HCT116 (cell line): ENCODE measurements around the gene SEMG1. TPM values are rescaled to one million over a fixed set of nuclear protein-coding genes. Genes with fewer than 3 reads are reported as not detected.

Experiments used
- ATAC-seq: fragments of 200-7000 bp; cut with Tn5 transposase; 2 replicates; pipeline ENCODE4 v1.9.1; 2020; ENCODE audit warnings: mild to moderate bottlenecking, moderate library complexity
- BruUV-seq: library from RNA; stranded (reverse); fragments of 400-500 nt; replicated peaks from 2 replicates; lab custom pipeline; 2021; lab: Mats Ljungman, UMichigan
- CTCF ChIA-PET: fragments of 300-600 bp; sonication (Branson Sonifier 250); formaldehyde crosslinking; loops from one replicate; lab custom pipeline; 2021; ENCODE audit warnings: antibody characterized with exemption; lab: Charles Lee
- POLR2A ChIA-PET: fragments of 300-600, 350-600 bp; sonication (Branson Sonifier 250); formaldehyde crosslinking; loops from one replicate; lab custom pipeline; 2021; ENCODE audit warnings: antibody characterized with exemption; lab: Charles Lee
- RAD21 ChIA-PET, 2 experiments: fragments of 300-600 bp; sonication (Branson Sonifier 250); formaldehyde crosslinking; loops; one replicate each; lab custom pipeline; 2023; ENCODE audit warnings: low total read pairs in 2 of 2; ENCODE audit not compliant: uncharacterized antibody in 2 of 2, unreplicated experiment in 2 of 2, low non-redundant PET in 1 of 2; lab: Charles Lee
- DNase-seq: peaks from one replicate; pipeline ENCODE4 v3.0.0-alpha.2; 2010; ENCODE audit warnings: low read depth, low spot score
- H2AFZ ChIP-seq: fragments of 200-600 bp; shearing (Covaris generic), sonication (generic); 2 replicates; pipeline ENCODE4 v1.6.1; 2017; ENCODE audit warnings: low read depth, mixed run types, mixed read lengths, antibody characterized with exemption, low read length; ENCODE audit not compliant: poor library complexity, severe bottlenecking
- H3K27ac ChIP-seq: 2 replicates; pipeline ENCODE4 v1.5.1; 2012; ENCODE audit warnings: low read depth, low read length
- H3K27me3 ChIP-seq: fragments of 200-600 bp; sonication (generic); 2 replicates; pipeline ENCODE4 v1.6.1; 2016; ENCODE audit warnings: mixed run types, low read length, mixed read lengths; ENCODE audit not compliant: insufficient read depth
- H3K36me3 ChIP-seq, 2 experiments: fragments of 200-500 bp in 1 of 2; fragments of 200-600 bp in 1 of 2; sonication (Bioruptor generic) in 1 of 2; sonication (generic) in 1 of 2; 2 replicates each; pipeline versions ENCODE4 v1.5.1 to v1.6.1; 2014 to 2016; ENCODE audit warnings: low read length in 2 of 2, inconsistent platforms in 1 of 2, mixed read lengths in 1 of 2, mixed run types in 1 of 2; ENCODE audit not compliant: insufficient read depth in 2 of 2, control insufficient read depth in 1 of 2
- H3K4me1 ChIP-seq, 2 experiments: fragments of 200-600 bp in 1 of 2; sonication (generic) in 1 of 2; 2 replicates each; pipeline versions ENCODE4 v1.5.1 to v1.6.1; 2012 to 2017; ENCODE audit warnings: low read length in 2 of 2, inconsistent platforms in 1 of 2, mild to moderate bottlenecking in 1 of 2, mixed read lengths in 1 of 2, mixed run types in 1 of 2, moderate library complexity in 1 of 2; ENCODE audit not compliant: insufficient read depth in 2 of 2, control insufficient read depth in 1 of 2
- H3K4me2 ChIP-seq: fragments of 200-600 bp; sonication (generic); 2 replicates; pipeline ENCODE4 v1.6.1; 2017; ENCODE audit warnings: mixed run types, low read length, mixed read lengths
- H3K4me3 ChIP-seq, 2 experiments: fragments of 200-600 bp in 1 of 2; sonication (generic) in 1 of 2; replicated peaks in 1 of 2; 2 replicates each; pipeline ENCODE4 v1.5.1; 2011 to 2016; ENCODE audit warnings: low read length in 2 of 2, control low read depth in 1 of 2, low read depth in 1 of 2, mild to moderate bottlenecking in 1 of 2, mixed read lengths in 1 of 2, mixed run types in 1 of 2
- H3K79me2 ChIP-seq: fragments of 200-600 bp; sonication (generic); 2 replicates; pipeline ENCODE4 v1.6.1; 2017; ENCODE audit warnings: mild to moderate bottlenecking, mixed run types, low read length, moderate library complexity, mixed read lengths; ENCODE audit not compliant: insufficient read depth
- H3K9ac ChIP-seq: fragments of 200-600 bp; sonication (generic); 2 replicates; pipeline ENCODE4 v1.6.1; 2016; ENCODE audit warnings: low read length, mixed read lengths
- H3K9me2 ChIP-seq: fragments of 200-600 bp; sonication (generic), shearing (Covaris generic); 2 replicates; pipeline ENCODE4 v1.6.1; 2017; ENCODE audit warnings: mixed run types, mild to moderate bottlenecking, moderate library complexity; ENCODE audit not compliant: insufficient read depth
- H3K9me3 ChIP-seq, 2 experiments: fragments of 200-500 bp in 1 of 2; fragments of 200-600 bp in 1 of 2; sonication (Bioruptor generic) in 1 of 2; sonication (generic) in 1 of 2; 2 replicates each; pipeline ENCODE4 v1.6.1; 2014 to 2017; ENCODE audit warnings: low read length in 2 of 2, mixed read lengths in 2 of 2, inconsistent platforms in 1 of 2, low read depth in 1 of 2, mild to moderate bottlenecking in 1 of 2, mixed run types in 1 of 2, moderate library complexity in 1 of 2; ENCODE audit not compliant: control insufficient read depth in 1 of 2, insufficient read depth in 1 of 2
- H4K20me1 ChIP-seq: fragments of 200-600 bp; sonication (generic), shearing (Covaris generic); 2 replicates; pipeline ENCODE4 v1.6.1; 2017; ENCODE audit warnings: mixed run types, mild to moderate bottlenecking, moderate library complexity; ENCODE audit not compliant: insufficient read depth
- CBX3 ChIP-seq: IDR thresholded peaks from 2 replicates; pipeline ENCODE4 v1.6.1; 2012; ENCODE audit warnings: low read depth
- CEBPB ChIP-seq: IDR thresholded peaks from 2 replicates; pipeline ENCODE4 v1.6.1; 2012; ENCODE audit warnings: low read depth
- EGR1 ChIP-seq: IDR thresholded peaks from 2 replicates; pipeline ENCODE4 v1.6.1; 2012; ENCODE audit warnings: low read depth
- ELF1 ChIP-seq: IDR thresholded peaks from 2 replicates; pipeline ENCODE4 v1.6.1; 2012; ENCODE audit warnings: low read depth, borderline replicate concordance
- EZH2 ChIP-seq: fragments of 200-600 bp; sonication (generic); IDR thresholded peaks from 2 replicates; pipeline ENCODE4 v1.6.1; 2017; ENCODE audit warnings: antibody characterized with exemption, mixed run types
- EZH2phosphoT487 ChIP-seq: fragments of 200-600 bp; IDR thresholded peaks from 2 replicates; pipeline ENCODE4 v1.6.1; 2018; ENCODE audit warnings: antibody characterized with exemption, borderline replicate concordance
- FOSL1 ChIP-seq: IDR thresholded peaks from 2 replicates; pipeline ENCODE4 v1.6.1; 2012; ENCODE audit warnings: low read depth
- JUND ChIP-seq: IDR thresholded peaks from 2 replicates; pipeline ENCODE4 v1.6.1; 2012
- POLR2A ChIP-seq: IDR thresholded peaks from 2 replicates; pipeline ENCODE4 v1.7.0; 2011; ENCODE audit warnings: borderline replicate concordance; ENCODE audit not compliant: insufficient read depth, insufficient read length; ENCODE audit errors: extremely low read depth
- RAD21 ChIP-seq: IDR thresholded peaks from 2 replicates; pipeline ENCODE4 v1.6.1; 2012; ENCODE audit warnings: low read depth, mild to moderate bottlenecking
- SIN3A ChIP-seq: IDR thresholded peaks from 2 replicates; pipeline ENCODE4 v1.6.1; 2012; ENCODE audit warnings: low read depth
- SRF ChIP-seq: IDR thresholded peaks from 2 replicates; pipeline ENCODE4 v1.6.1; 2012; ENCODE audit warnings: low read depth
- TCF7L2 ChIP-seq: IDR thresholded peaks from 2 replicates; pipeline ENCODE4 v1.7.0; 2011; ENCODE audit warnings: borderline replicate concordance, inconsistent platforms; ENCODE audit not compliant: insufficient read depth, insufficient read length; ENCODE audit errors: extremely low read depth
- ZFX ChIP-seq: fragments of 450-650 bp; IDR thresholded peaks from 2 replicates; pipeline ENCODE4 v1.6.1; 2017
- ZNF274 ChIP-seq: fragments of 200-500 bp; sonication (Bioruptor generic); IDR thresholded peaks from 2 replicates; pipeline ENCODE4 v1.6.1; 2014; ENCODE audit warnings: mild to moderate bottlenecking, low read depth, low read length, inconsistent platforms
- intact Hi-C: fragments of 100-400 bp; cut with micrococcal nuclease; formaldehyde crosslinking; loops from 2 replicates; pipeline ENCODE4 v1.10.0; 2022
- total RNA-seq: library from RNA; stranded (reverse); gene quantifications from one replicate; pipeline ENCODE4 v1.2.1, GENCODE V29; 2021; ENCODE audit not compliant: unreplicated experiment
- TF ChIP-seq, protein P1 (sequence below): IDR thresholded peaks from 2 replicates; pipeline ENCODE4 v1.6.1; 2012; ENCODE audit warnings: low read depth
- TF ChIP-seq, protein P2 (sequence below): IDR thresholded peaks from 2 replicates; pipeline ENCODE4 v1.6.1; 2011; ENCODE audit warnings: mild to moderate bottlenecking, low read length, moderate library complexity; ENCODE audit not compliant: insufficient replicate concordance; ENCODE audit errors: extremely low read depth

SEMG1 gene
- total RNA-seq, 1 experiment from 2014 or later, result not detected

DNA sequence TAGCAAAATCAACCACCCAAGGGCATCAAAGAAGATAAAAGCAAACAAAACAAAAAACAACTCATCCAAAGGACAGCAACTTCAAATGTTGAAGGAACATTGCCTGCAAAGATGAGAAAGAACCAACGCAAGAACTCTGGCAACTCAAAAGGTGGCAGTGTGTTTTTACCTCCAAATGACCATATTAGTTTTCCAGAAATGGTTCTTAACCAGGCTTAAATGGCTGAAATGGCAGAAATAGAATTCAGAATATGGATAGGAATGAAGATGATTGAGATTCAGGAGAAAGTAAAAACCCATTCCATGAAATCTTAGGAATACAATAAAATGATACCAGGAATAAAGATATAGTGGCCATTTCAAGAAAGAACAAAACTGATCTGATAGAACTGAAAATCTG lies 41.9 kb upstream of the SEMG1 start:
- H3K9me2 ChIP-seq, result no peaks in the 10 kb centered on the region
- no peak overlapping the region for H3K27ac ChIP-seq
- BruUV-seq, result no TSS peak
- intact Hi-C loops, result no loop called here
- no peak overlapping the region for H3K4me2 ChIP-seq
- DNase-seq (no peak), ATAC-seq (no peak)
- RAD21 ChIA-PET, result no interaction called here
- H3K79me2 ChIP-seq, result no peaks in the 10 kb centered on the region
- no peak overlapping the region for H3K9ac ChIP-seq
- no peak overlapping the region for H3K4me3 ChIP-seq
- no peaks in the 10 kb centered on the region; a peak in 1 of 4 replicates for H3K9me3 ChIP-seq
- CTCF ChIA-PET, result no interaction called here
- no peaks in the 10 kb centered on the region for H4K20me1 ChIP-seq
- POLR2A ChIA-PET, result no interaction called here
- no peak overlapping the region for H2AFZ ChIP-seq
- no peaks in the 10 kb centered on the region for H3K27me3 ChIP-seq
- H3K4me1 ChIP-seq, result no peaks in the 10 kb centered on the region
- no peak for TF ChIP-seq EZH2
- TF ChIP-seq EGR1, result no peak
- no peak for TF ChIP-seq EZH2phosphoT487
- no peak for TF ChIP-seq SIN3A
- TF ChIP-seq ELF1, result no peak
- no peak for TF ChIP-seq FOSL1
- TF ChIP-seq, protein P1, sequence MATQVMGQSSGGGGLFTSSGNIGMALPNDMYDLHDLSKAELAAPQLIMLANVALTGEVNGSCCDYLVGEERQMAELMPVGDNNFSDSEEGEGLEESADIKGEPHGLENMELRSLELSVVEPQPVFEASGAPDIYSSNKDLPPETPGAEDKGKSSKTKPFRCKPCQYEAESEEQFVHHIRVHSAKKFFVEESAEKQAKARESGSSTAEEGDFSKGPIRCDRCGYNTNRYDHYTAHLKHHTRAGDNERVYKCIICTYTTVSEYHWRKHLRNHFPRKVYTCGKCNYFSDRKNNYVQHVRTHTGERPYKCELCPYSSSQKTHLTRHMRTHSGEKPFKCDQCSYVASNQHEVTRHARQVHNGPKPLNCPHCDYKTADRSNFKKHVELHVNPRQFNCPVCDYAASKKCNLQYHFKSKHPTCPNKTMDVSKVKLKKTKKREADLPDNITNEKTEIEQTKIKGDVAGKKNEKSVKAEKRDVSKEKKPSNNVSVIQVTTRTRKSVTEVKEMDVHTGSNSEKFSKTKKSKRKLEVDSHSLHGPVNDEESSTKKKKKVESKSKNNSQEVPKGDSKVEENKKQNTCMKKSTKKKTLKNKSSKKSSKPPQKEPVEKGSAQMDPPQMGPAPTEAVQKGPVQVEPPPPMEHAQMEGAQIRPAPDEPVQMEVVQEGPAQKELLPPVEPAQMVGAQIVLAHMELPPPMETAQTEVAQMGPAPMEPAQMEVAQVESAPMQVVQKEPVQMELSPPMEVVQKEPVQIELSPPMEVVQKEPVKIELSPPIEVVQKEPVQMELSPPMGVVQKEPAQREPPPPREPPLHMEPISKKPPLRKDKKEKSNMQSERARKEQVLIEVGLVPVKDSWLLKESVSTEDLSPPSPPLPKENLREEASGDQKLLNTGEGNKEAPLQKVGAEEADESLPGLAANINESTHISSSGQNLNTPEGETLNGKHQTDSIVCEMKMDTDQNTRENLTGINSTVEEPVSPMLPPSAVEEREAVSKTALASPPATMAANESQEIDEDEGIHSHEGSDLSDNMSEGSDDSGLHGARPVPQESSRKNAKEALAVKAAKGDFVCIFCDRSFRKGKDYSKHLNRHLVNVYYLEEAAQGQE, result no peak
- TF ChIP-seq RAD21, result no peak
- no peak for TF ChIP-seq CBX3
- TF ChIP-seq TCF7L2, result no peak
- no peak for TF ChIP-seq SRF
- TF ChIP-seq ZNF274, result no peak
- TF ChIP-seq ZFX, result no peak
- TF ChIP-seq, protein P2, sequence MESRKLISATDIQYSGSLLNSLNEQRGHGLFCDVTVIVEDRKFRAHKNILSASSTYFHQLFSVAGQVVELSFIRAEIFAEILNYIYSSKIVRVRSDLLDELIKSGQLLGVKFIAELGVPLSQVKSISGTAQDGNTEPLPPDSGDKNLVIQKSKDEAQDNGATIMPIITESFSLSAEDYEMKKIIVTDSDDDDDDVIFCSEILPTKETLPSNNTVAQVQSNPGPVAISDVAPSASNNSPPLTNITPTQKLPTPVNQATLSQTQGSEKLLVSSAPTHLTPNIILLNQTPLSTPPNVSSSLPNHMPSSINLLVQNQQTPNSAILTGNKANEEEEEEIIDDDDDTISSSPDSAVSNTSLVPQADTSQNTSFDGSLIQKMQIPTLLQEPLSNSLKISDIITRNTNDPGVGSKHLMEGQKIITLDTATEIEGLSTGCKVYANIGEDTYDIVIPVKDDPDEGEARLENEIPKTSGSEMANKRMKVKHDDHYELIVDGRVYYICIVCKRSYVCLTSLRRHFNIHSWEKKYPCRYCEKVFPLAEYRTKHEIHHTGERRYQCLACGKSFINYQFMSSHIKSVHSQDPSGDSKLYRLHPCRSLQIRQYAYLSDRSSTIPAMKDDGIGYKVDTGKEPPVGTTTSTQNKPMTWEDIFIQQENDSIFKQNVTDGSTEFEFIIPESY, result no peak
- no peak for TF ChIP-seq CEBPB
- TF ChIP-seq JUND, result no peak
- TF ChIP-seq POLR2A, result no peak
- no peaks in the 10 kb centered on the region for H3K36me3 ChIP-seq
